Measurements from ENCODE around the gene IFNL2.

GRCh38 chr19:39252458-39252857, 15.7 kb upstream of the IFNL2 start:
- no peak for TF ChIP-seq CTCF (conservative IDR thresholded peaks at IDR 0.05)
- no peak for TF ChIP-seq ZFX (IDR thresholded peaks at IDR 0.05)

Data from C4-2B (cell line).